ENCODE measurements around the gene AP2A2.

AP2A2 gene

DNA sequence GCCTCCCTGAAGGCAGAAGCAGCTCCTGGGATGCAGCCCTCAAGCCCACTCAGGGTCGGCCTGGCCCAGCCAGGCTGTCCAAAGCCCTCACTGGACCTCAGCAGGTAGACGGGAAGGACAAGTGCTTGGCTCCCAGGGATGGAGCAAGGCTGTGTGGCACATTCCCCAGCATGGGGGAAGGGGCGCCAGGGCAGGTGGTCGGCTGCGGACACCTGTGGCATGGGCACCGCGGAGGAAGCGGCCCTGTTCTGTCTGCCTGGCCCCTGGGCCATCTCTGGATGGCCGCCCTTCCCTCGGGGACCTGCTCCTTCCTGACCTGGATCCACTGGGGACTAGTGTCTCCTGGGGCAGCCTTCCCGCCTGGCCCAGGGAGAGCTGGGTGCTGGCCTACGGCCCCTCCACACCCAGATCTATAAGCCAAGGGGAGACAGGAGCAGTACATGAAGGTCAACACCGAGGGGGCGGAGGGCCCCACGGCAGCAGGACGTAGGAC, 41.0 kb upstream of the AP2A2 start:
- no peak overlapping the region for H3K27ac ChIP-seq
- ChIA-PET POLR2A (ENCODE audit: low non-redundant PET) (no interaction called here), CTCF (interaction anchor here (0.6 to 1.0 kb wide), 2 partner anchors 13 to 37 kb away, joined by 3 to 4 read pairs; no protein-coding TSS in a partner anchor)
- no peak for DNase-seq (ENCODE audit: low spot score)
- TF ChIP-seq, protein P1, sequence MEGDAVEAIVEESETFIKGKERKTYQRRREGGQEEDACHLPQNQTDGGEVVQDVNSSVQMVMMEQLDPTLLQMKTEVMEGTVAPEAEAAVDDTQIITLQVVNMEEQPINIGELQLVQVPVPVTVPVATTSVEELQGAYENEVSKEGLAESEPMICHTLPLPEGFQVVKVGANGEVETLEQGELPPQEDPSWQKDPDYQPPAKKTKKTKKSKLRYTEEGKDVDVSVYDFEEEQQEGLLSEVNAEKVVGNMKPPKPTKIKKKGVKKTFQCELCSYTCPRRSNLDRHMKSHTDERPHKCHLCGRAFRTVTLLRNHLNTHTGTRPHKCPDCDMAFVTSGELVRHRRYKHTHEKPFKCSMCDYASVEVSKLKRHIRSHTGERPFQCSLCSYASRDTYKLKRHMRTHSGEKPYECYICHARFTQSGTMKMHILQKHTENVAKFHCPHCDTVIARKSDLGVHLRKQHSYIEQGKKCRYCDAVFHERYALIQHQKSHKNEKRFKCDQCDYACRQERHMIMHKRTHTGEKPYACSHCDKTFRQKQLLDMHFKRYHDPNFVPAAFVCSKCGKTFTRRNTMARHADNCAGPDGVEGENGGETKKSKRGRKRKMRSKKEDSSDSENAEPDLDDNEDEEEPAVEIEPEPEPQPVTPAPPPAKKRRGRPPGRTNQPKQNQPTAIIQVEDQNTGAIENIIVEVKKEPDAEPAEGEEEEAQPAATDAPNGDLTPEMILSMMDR (conservative IDR thresholded peaks at IDR 0.05; ENCODE audit: low read depth), result no peak

DNA sequence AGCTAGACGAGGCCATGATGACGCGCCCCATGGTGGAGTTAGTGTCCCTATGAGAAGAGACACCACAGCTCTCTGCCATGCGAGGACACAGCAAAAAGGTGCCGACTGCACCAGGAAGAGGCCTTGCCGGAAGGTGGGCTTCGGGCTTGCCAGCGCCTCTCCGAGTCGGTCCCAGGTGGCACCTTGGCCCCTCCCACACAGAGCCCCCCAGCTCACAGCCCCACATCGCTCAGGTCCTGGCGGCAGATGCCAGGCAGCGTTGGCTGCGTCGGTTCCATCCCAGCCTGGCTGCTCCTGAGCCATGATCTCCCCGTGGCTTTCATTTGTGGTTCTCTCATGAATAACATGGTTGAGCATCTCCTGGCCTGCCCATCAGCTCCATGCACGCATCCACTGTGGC, 39.1 kb upstream of the AP2A2 start:
- ChIA-PET POLR2A (ENCODE audit: low non-redundant PET) (no interaction called here), CTCF (interaction anchor here (0.5 kb wide), 1 partner anchor 683 kb away, joined by 3 read pairs; no protein-coding TSS in a partner anchor)

DNA sequence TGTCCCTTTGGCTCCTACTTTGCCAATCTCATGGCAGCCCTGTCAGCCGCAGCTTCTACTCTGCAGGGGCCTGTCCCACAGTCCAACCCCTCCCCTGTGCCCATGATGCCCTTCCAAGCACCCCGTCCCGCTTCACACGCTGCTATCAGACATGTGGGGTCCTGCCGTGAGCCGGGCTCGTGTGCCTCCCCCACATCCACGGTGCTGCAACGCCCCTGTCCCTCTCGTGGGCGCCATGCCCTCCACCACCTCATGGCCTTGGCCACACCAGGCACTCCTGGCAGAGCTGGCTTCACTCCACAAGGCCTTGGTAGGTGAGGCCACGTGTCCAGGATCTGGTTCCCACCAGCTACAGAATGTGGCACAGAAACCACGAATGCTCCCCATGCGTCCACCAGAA, 38.1 kb upstream of the AP2A2 start:
- no peak overlapping the region for H3K27ac ChIP-seq
- DNase-seq (ENCODE audit: low spot score), result no peak
- TF ChIP-seq, protein P1 (conservative IDR thresholded peaks at IDR 0.05; ENCODE audit: low read depth), result no peak
- POLR2A ChIA-PET (ENCODE audit: low non-redundant PET), result no interaction called here
- CTCF ChIA-PET, result interaction anchor here (0.6 kb wide), 1 partner anchor 16 kb away, joined by 3 read pairs; no protein-coding TSS in a partner anchor

More for the DNA sequence above, 39.1 kb upstream of the AP2A2 start:
- DNase-seq (ENCODE audit: low spot score), result no peak
- TF ChIP-seq, protein P1 (conservative IDR thresholded peaks at IDR 0.05; ENCODE audit: low read depth), result no peak
- no peak overlapping the region for H3K27ac ChIP-seq

DNA sequence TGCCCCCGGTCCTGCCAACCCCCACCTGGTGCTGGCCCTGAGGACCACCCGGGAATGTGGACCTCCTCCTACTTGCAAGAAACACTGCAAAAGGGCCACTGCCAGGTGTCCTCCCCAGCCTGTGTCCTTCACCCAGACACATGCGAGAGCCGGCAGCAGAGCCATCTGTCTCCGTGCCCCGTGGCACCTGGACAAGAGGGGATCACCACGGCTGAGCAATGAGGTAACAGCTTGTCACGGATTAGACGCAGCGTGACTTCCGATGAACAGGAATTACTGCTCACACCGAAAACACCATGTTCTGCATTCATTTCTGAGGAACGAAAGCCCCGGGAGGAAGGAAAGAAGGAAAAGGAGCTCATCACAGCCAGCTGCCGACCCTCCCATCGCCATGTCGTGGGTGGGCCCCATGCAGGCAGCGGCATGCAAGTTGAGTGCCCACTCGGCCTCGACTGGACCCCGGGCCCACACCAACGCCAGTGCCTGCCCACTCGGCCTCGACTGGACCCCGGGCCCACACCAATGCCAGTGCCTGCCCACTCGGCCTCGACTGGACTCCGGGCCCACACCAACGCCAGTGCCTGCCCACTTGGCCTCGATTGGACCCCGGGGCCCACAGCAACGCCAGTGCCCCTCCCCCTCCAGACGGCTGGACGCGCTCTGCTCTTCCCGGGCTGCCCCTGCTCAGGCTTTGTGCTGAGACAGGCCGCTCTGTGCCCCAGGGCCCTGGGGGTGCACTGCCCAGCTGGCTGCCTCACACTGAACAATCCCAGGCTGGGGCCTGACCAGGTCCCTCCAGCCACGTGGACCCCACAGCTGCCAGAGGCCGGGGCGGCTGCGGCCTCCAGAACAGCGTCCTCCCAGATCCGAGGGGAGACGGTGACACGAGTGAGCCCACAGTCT, 37.1 kb upstream of the AP2A2 start:
- ChIA-PET POLR2A (ENCODE audit: low non-redundant PET) (no interaction called here), CTCF (interaction anchor here (0.5 to 1.0 kb wide), 3 partner anchors 17 to 309 kb away, joined by 3 read pairs; no protein-coding TSS in a partner anchor)
- H3K27ac ChIP-seq, result no peak overlapping the region
- no peak for DNase-seq (ENCODE audit: low spot score)
- TF ChIP-seq, protein P1 (conservative IDR thresholded peaks at IDR 0.05; ENCODE audit: low read depth), result no peak

DNA sequence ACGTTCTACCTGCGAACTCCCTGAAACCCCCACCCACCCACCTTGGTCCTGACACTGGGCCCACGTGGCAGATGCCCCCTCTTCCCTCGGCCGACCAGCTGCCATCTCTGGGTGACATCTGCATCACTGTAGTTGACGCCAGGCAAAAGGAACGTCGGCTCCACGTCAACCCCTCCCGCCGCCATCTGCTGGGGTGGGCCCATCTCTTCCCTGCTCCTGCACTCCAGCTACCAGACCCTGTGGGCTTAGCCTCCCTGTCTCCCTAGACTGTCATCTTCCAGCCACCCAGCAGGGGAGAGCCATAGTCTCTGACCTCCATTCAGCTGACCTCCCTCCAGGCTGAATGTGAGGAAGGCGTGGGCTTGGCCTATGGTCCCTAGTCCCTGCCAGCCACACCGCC, 36.4 kb upstream of the AP2A2 start:
- ChIA-PET CTCF (no interaction called here), POLR2A (ENCODE audit: low non-redundant PET) (no interaction called here)

More for the DNA sequence above, 36.4 kb upstream of the AP2A2 start:
- H3K27ac ChIP-seq, result no peak overlapping the region
- TF ChIP-seq, protein P1 (conservative IDR thresholded peaks at IDR 0.05; ENCODE audit: low read depth), result no peak
- DNase-seq (ENCODE audit: low spot score), result no peak

All from RWPE1 (cell line).